Measurements from ENCODE around the gene NAP1L4.

NAP1L4 gene

DNA sequence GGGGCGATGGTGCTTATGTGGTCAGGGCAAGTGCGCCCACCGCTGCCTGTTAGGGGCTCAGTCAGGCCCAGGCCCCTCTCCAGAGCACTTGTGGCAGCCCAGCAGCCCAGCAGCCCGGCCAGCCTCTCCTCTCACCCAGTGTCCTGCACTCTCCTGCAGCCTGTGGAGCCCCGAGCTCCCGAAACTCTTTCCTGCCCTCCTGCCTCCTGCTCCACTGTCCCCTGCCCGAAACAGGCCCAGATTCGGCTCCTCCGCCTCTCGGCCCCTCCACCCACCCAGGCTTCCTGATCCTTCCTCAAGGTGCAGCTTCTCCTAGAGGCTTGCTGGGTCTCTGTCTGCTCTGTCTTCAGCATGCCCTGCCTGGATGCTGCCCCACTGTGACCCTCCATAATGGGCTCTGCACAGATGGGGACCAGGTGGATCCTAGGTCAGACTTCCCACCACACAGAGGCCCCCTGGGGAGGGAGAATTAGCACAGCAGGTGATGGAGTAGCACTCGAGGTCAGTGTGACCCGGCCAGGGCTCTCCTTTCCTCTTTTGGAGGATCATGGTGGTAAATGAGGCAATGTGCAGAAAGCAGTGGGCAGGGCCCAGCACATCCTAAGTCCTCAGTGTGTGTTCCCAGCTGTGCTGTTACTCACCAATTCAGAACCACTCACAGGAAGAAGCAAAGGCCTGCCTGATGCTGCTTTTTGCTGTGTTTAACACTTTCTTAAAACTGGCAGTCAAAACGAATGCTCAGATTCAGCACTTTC lies 18.6 kb upstream of the NAP1L4 start:
- TF ChIP-seq, protein P1, sequence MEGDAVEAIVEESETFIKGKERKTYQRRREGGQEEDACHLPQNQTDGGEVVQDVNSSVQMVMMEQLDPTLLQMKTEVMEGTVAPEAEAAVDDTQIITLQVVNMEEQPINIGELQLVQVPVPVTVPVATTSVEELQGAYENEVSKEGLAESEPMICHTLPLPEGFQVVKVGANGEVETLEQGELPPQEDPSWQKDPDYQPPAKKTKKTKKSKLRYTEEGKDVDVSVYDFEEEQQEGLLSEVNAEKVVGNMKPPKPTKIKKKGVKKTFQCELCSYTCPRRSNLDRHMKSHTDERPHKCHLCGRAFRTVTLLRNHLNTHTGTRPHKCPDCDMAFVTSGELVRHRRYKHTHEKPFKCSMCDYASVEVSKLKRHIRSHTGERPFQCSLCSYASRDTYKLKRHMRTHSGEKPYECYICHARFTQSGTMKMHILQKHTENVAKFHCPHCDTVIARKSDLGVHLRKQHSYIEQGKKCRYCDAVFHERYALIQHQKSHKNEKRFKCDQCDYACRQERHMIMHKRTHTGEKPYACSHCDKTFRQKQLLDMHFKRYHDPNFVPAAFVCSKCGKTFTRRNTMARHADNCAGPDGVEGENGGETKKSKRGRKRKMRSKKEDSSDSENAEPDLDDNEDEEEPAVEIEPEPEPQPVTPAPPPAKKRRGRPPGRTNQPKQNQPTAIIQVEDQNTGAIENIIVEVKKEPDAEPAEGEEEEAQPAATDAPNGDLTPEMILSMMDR (IDR thresholded peaks at IDR 0.05; ENCODE audit: low read depth, low read length) = no peak
- DNase-seq (ENCODE audit: extremely low read depth, low read depth) = no peak

DNA sequence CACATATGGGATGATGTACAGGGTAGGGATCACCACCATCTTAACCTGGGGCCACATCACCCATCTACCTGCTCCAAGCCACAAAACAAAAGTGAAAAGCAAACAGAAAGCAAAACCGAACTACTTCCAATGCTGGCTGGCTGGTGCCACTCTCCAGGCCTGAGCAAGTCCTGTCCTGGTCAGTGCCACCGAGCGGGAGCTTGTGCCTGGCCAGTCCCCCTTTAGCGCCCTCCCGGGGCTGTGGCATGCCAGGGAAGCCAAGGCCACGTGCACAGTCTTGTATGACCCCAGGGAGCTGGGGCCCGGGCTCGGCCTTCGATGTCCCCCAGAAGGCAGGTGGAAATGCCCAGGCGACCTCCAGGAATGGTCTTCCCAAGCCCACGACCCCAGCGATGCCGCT lies 17.9 kb upstream of the NAP1L4 start:
- no peak for DNase-seq (ENCODE audit: extremely low read depth, low read depth)

DNA sequence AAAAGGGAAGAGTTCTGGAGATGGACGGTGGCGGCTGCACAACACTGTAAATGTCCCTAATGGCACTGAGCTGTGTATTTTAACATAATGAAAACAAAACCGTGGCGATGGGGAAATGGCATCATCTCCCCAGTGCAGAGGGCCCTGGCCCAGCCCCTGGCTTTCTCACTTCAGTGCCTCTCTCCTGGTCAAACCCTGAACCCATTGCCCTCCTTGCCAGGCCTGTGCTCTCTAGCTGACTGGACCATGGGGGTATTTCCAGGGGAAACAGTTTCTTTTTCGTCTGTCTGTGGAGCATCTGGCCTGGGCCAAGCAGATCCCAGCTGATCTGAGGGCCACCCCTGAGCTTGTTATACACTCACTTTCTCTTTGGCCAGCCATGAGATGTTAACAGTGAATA lies 17.4 kb upstream of the NAP1L4 start:
- no peak for DNase-seq (ENCODE audit: extremely low read depth, low read depth)
- TF ChIP-seq, protein P1 (IDR thresholded peaks at IDR 0.05; ENCODE audit: low read depth, low read length) = no peak

More for the DNA sequence above, 17.9 kb upstream of the NAP1L4 start:
- TF ChIP-seq, protein P1 (IDR thresholded peaks at IDR 0.05; ENCODE audit: low read depth, low read length) = no peak

DNA sequence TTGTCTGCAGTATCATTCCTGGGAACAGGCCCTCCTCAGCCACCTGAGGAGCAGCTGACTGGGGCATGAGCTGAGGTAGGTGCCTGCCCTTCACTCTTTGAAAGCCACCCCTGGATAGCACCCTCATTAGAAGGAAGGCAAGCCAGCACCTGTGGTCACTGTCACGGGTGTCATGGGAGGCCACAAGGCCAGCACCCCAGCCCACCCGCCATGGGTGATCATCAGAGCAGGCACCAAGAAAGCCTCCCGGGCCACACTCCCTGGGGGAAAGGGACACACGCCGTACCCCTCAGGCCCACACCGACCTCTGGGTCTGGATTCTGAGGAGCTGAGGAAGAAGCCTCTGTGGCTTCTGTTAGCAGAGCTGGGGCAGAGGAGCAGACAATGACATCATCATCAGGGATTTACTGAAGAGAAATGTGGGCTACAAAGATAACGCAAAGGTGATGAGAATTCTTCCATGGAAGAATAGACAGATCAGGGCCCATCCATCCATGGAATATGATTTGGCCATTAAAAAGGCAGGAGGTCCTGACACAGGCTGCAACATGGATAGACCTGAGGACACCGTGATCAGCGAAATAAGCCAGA lies 16.7 kb upstream of the NAP1L4 start:
- TF ChIP-seq, protein P1 (IDR thresholded peaks at IDR 0.05; ENCODE audit: low read depth, low read length) = no peak
- no peak for DNase-seq (ENCODE audit: extremely low read depth, low read depth)

DNA sequence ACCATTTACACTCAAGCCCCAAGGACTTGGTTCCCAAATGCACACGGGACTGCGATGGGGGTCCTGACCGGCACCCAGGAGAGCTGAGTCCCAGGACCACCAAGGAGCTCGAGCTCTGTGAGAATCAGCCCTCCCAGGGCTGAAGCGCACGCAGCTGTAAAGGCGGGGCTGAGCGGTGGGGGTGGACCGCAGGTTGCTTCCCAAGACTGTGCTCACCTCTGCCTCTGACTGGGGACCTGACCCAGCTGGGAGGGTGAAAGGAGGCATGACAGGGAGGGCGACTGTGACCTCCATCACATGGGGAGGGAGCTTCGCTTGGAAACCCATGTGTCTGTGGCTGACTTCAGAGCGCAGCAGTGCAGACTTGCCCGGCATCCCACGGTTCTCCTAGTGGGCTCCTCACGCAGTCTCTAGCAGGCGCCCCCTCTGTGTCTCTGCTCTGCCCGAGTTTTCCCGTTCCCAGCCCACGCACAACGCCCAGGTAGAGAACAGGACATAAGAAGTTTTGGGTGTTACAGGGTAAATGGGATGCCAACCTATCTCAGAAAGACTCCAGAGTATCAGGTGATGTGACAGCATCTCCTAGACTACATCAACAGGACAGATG lies 15.4 kb upstream of the NAP1L4 start:
- no peak for DNase-seq (ENCODE audit: extremely low read depth, low read depth)
- TF ChIP-seq, protein P1 (IDR thresholded peaks at IDR 0.05; ENCODE audit: low read depth, low read length) = no peak

DNA sequence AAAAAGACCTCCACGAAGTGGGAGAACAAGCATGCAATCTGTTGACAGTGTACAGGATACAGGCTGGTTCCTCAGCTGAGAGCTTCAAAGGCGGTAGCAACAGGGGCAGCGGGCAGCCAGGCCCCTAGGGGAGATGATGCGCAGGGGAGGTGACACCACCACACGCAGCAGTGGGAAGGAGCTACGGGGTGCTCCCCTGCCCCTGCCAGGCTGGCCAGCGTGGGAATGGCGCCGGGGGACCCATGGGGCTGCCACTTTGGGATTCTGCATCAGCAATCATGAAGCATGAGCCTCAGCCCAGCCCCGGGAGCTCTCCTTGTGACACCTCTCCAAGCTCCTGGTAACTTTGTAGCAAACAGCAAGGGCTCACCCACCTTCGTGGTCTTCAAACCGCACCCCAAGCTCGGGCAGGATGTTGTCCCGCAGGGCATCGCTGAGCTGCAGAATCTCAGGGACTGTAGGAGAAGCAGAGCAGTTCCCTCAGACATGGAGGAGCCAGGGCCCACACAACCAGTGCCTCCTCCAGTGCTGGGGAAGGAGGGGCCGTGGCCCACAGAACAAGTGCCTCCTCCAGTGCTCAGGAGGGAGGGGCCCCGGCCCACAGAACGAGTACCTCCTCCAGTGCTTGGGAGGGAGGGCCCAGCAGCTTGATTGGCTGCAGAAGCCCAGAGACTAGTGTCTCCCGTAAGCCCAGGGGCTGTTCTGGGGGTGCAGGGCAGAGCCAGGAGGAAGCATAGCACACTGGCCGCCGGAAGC lies 14.6 kb upstream of the NAP1L4 start:
- TF ChIP-seq, protein P1 (IDR thresholded peaks at IDR 0.05; ENCODE audit: low read depth, low read length) = no peak
- no peak for DNase-seq (ENCODE audit: extremely low read depth, low read depth)

Measured in AG09319 (cell line).